Endothelial cell of umbilical vein (primary cell): Measurements from ENCODE around the gene GPRIN2. TPM values are rescaled to one million over a fixed set of nuclear protein-coding genes. Genes with fewer than 3 reads are reported as not detected.

ENCODE experiments used
- BruUV-seq: library from RNA; stranded (reverse); fragments of 400-500 nt; replicated peaks from 2 replicates; lab custom pipeline; 2021; lab: Mats Ljungman, UMichigan
- CTCF ChIA-PET: fragments of 300-600, 350-600 bp; sonication (Branson Sonifier 250); formaldehyde crosslinking; loops from one replicate; lab custom pipeline; 2021; ENCODE audit warnings: antibody characterized with exemption, inconsistent platforms; lab: Charles Lee
- POLR2A ChIA-PET: fragments of 300-600, 350-600 bp; sonication (Branson Sonifier 250); formaldehyde crosslinking; loops from one replicate; lab custom pipeline; 2021; ENCODE audit warnings: antibody characterized with exemption, inconsistent platforms; lab: Charles Lee
- DNase-seq: peaks from one replicate; pipeline ENCODE4 v3.0.0-alpha.2; 2011; ENCODE audit warnings: low read depth, low spot score
- FAIRE-seq: peaks from 2 replicates; lab custom pipeline; 2011; peaks lifted over from hg19 to GRCh38; lab: Jason Lieb, UNC
- H2AFZ ChIP-seq: 2 replicates; pipeline ENCODE4 v1.6.0; 2012; ENCODE audit warnings: low read depth, low read length, control low read depth, inconsistent platforms
- H3K27ac ChIP-seq: 2 replicates; pipeline ENCODE4 v1.5.1; 2011; ENCODE audit warnings: low read depth, mild to moderate bottlenecking, control low read depth, low read length, moderate library complexity; ENCODE audit not compliant: insufficient read depth
- H3K27me3 ChIP-seq, 2 experiments: 2 replicates each; pipeline versions ENCODE4 v1.6.0 to v1.6.1; 2011; ENCODE audit warnings: low read length in 2 of 2, mixed read lengths in 1 of 2; ENCODE audit not compliant: control insufficient read depth in 2 of 2, insufficient read depth in 2 of 2
- H3K36me3 ChIP-seq, 2 experiments: 2 replicates in 1 of 2; 3 replicates in 1 of 2; pipeline ENCODE4 v1.5.1; 2011; ENCODE audit warnings: low read length in 2 of 2, mild to moderate bottlenecking in 1 of 2, moderate library complexity in 1 of 2; ENCODE audit not compliant: control insufficient read depth in 2 of 2, insufficient read depth in 2 of 2; ENCODE audit errors: extremely low read depth in 1 of 2
- H3K4me1 ChIP-seq: 3 replicates; pipeline ENCODE4 v1.5.1; 2011; ENCODE audit warnings: mild to moderate bottlenecking, low read length; ENCODE audit not compliant: control insufficient read depth, insufficient read depth; ENCODE audit errors: extremely low read depth
- H3K4me2 ChIP-seq: 2 replicates; pipeline ENCODE4 v1.6.1; 2011; ENCODE audit warnings: low read length, control low read depth, mixed read lengths; ENCODE audit not compliant: insufficient read depth
- H3K4me3 ChIP-seq, 3 experiments: fragments of 200-600 bp in 1 of 3; sonication (generic), shearing (Covaris generic) in 1 of 3; replicated peaks in 1 of 3; 2 replicates each; pipeline ENCODE4 v1.5.1; 2011 to 2016; ENCODE audit warnings: control low read depth in 3 of 3, low read length in 3 of 3, mild to moderate bottlenecking in 2 of 3, inconsistent platforms in 1 of 3, low read depth in 1 of 3, moderate library complexity in 1 of 3; ENCODE audit not compliant: insufficient read depth in 1 of 3
- H3K79me2 ChIP-seq: 2 replicates; pipeline ENCODE4 v1.6.0; 2012; ENCODE audit warnings: low read length, inconsistent platforms; ENCODE audit not compliant: control insufficient read depth, insufficient read depth
- H3K9ac ChIP-seq: replicated peaks from 2 replicates; pipeline ENCODE3; 2011; ENCODE audit warnings: low read length, control low read depth; ENCODE audit not compliant: insufficient read depth; ENCODE audit errors: extremely low read depth
- H3K9me1 ChIP-seq: replicated peaks from 3 replicates; pipeline ENCODE4 v1.6.0; 2011; ENCODE audit warnings: mild to moderate bottlenecking, low read length; ENCODE audit not compliant: control insufficient read depth, insufficient read depth; ENCODE audit errors: extremely low read depth
- H3K9me3 ChIP-seq: replicated peaks from 2 replicates; pipeline ENCODE4 v1.5.1; 2012; ENCODE audit warnings: low read length, inconsistent platforms; ENCODE audit not compliant: control insufficient read depth, insufficient read depth
- H4K20me1 ChIP-seq: replicated peaks from 2 replicates; pipeline ENCODE3; 2011; ENCODE audit warnings: mild to moderate bottlenecking, low read length; ENCODE audit not compliant: control insufficient read depth, insufficient read depth; ENCODE audit errors: extremely low read depth
- FOS ChIP-seq: IDR thresholded peaks from 2 replicates; pipeline ENCODE4 v1.6.1; 2011; ENCODE audit warnings: mild to moderate bottlenecking, low read length, moderate library complexity, borderline replicate concordance; ENCODE audit not compliant: insufficient read depth
- GATA2 ChIP-seq: IDR thresholded peaks from 2 replicates; pipeline ENCODE4 v1.7.0; 2011; ENCODE audit warnings: low read depth, mild to moderate bottlenecking, moderate library complexity, mixed read lengths, low read length; ENCODE audit not compliant: insufficient read length, insufficient read depth
- JUN ChIP-seq: IDR thresholded peaks from 2 replicates; pipeline ENCODE4 v1.6.1; 2011; ENCODE audit warnings: borderline replicate concordance, low read depth; ENCODE audit not compliant: insufficient read length, insufficient read depth
- MAX ChIP-seq: IDR thresholded peaks from 2 replicates; pipeline ENCODE4 v1.6.1; 2011; ENCODE audit not compliant: insufficient read depth, insufficient read length
- MYC ChIP-seq: IDR thresholded peaks from one replicate; pipeline ENCODE4 v1.6.1; 2011; ENCODE audit warnings: mild to moderate bottlenecking, low read depth, low read length
- POLR2A ChIP-seq: IDR thresholded peaks from 2 replicates; pipeline ENCODE4 v1.6.1; 2012; ENCODE audit warnings: low read depth, mild to moderate bottlenecking, control low read depth, low read length
- dilution Hi-C: fragments of 300-500 bp; cut with MboI; formaldehyde crosslinking; loops from one replicate; pipeline ENCODE4 v1.15.0; 2019; ENCODE audit warnings: low sequenced_read_pairs; ENCODE audit not compliant: extremely low pct_ligation_motif_present
- intact Hi-C: fragments of 100-400 bp; cut with micrococcal nuclease; formaldehyde crosslinking; loops from one replicate; pipeline ENCODE4 v1.10.0; 2022
- polyA plus RNA-seq, 4 experiments: library from polyadenylated mRNA; depleted of rRNA in 3 of 4; stranded (reverse) in 3 of 4; unstranded in 1 of 4; fragments of >200 nt; gene quantifications; 2 replicates each; pipeline versions ENCODE4 v1.2.1 to v1.2.3, GENCODE V29; 2011 to 2012; ENCODE audit warnings: missing spikeins in 1 of 4
- total RNA-seq: library from RNA; stranded (reverse); gene quantifications from 2 replicates; pipeline ENCODE4 v1.2.3, GENCODE V29; 2021

The GPRIN2 gene
- total and polyA plus RNA-seq, 2 donors (not counting 3 experiments of a cell fraction or from before 2014, with no cell fraction given): not detected

- H3K79me2 ChIP-seq: no peaks in the 10 kb centered on the region
- H3K9ac ChIP-seq: no peak overlapping the region
- H3K4me2 ChIP-seq: no peak overlapping the region
- dilution Hi-C loops: no loop called here
- no peak overlapping the region for H3K4me3 ChIP-seq
- no peaks in the 10 kb centered on the region for H3K9me3 ChIP-seq
- FAIRE-seq (no peak), DNase-seq (no peak)
- TF ChIP-seq JUN: no peak
- TF ChIP-seq POLR2A: no peak
- no peak for TF ChIP-seq MYC
- no peak for TF ChIP-seq GATA2
- no peak for TF ChIP-seq FOS
- TF ChIP-seq MAX: no peak
- H3K27ac ChIP-seq: no peak overlapping the region
- intact Hi-C loops: no loop called here
- POLR2A ChIA-PET: no interaction called here
- no peaks in the 10 kb centered on the region for H3K36me3 ChIP-seq
- H3K9me1 ChIP-seq: no peaks in the 10 kb centered on the region
- H3K27me3 ChIP-seq: peaks cover 12 to 19% of the 10 kb centered on the region in 2 experiments
- H4K20me1 ChIP-seq: no peaks in the 10 kb centered on the region
- no TSS peak for BruUV-seq
- CTCF ChIA-PET: interaction anchor here (0.9 to 2.3 kb wide), 5 partner anchors 7 to 13 kb away, joined by 3 to 14 read pairs (median 3); no protein-coding TSS in a partner anchor
- no peaks in the 10 kb centered on the region for H3K4me1 ChIP-seq
- H2AFZ ChIP-seq: no peak overlapping the region
These were observed 4.5 kb downstream of the GPRIN2 start for GRCh38 chr10:46551701-46552525.
